ENCODE data around the gene MYH3. TPM values are rescaled to one million over a fixed set of nuclear protein-coding genes. Genes with fewer than 3 reads are reported as not detected.

Gene MYH3
- polyA plus RNA-seq, 1 donor from 2014 or later, result 0.74 TPM

GRCh38 chr17:10579270-10579669, 77.8 kb downstream of the MYH3 start:
- H3K79me2 ChIP-seq (replicated peaks; ENCODE audit: insufficient read depth, low read length), result no peaks in the 10 kb centered on the region
- H3K27ac ChIP-seq (ENCODE audit: low read length), result no peak overlapping the region
- H3K9me3 ChIP-seq (ENCODE audit: low read length), result no peaks in the 10 kb centered on the region
- no peaks in the 10 kb centered on the region for H3K36me3 ChIP-seq (ENCODE audit: insufficient read depth, low read length)
- TF ChIP-seq TAF1 (IDR thresholded peaks at IDR 0.05; ENCODE audit: low read depth) (no peak), CTCF (IDR thresholded peaks at IDR 0.05; ENCODE audit: poor library complexity, severe bottlenecking) (no peak), EZH2 (IDR thresholded peaks at IDR 0.05; ENCODE audit: borderline replicate concordance, insufficient read depth, low read length, poor library complexity, severe bottlenecking) (no peak), POLR2AphosphoS5 (IDR thresholded peaks at IDR 0.05) (no peak), MXI1 (conservative IDR thresholded peaks at IDR 0.05; ENCODE audit: poor library complexity, severe bottlenecking) (no peak), EP300 (conservative IDR thresholded peaks at IDR 0.05; ENCODE audit: poor library complexity, severe bottlenecking) (no peak), SMC3 (conservative IDR thresholded peaks at IDR 0.05; ENCODE audit: poor library complexity) (no peak), REST (IDR thresholded peaks at IDR 0.05; ENCODE audit: borderline replicate concordance) (no peak), RAD21 (conservative IDR thresholded peaks at IDR 0.05) (no peak)
- no peak overlapping the region for H3K4me2 ChIP-seq (ENCODE audit: low read length)
- no peak overlapping the region for H3K4me3 ChIP-seq (ENCODE audit: low read length)
- no peaks in the 10 kb centered on the region for H3F3A ChIP-seq (ENCODE audit: insufficient read depth, low read length, poor library complexity, severe bottlenecking)
- no peak overlapping the region for H2AFZ ChIP-seq (ENCODE audit: low read depth, low read length)
- H3K9ac ChIP-seq (ENCODE audit: low read length), result no peak overlapping the region
- H3K27me3 ChIP-seq (ENCODE audit: insufficient read depth, low read depth, low read length), result no peaks in the 10 kb centered on the region
- no peaks in the 10 kb centered on the region for H3K9me2 ChIP-seq (ENCODE audit: insufficient read depth, low read length)
- H4K20me1 ChIP-seq (ENCODE audit: insufficient read depth), result no peaks in the 10 kb centered on the region

Other genes starting within 250 kb of the MYH3 start
- gene MYH8, start 235.4 kb downstream of the MYH3 start, polyA plus RNA-seq, result 3.0 and 3.7 TPM in 2 replicates
- gene MYH4, start 187.8 kb downstream of the MYH3 start, polyA plus RNA-seq, result not detected in 2 replicates
- not detected in 2 replicates for gene MYH1, start 138.8 kb downstream of the MYH3 start, polyA plus RNA-seq
- gene MYH2, start 107.7 kb downstream of the MYH3 start, polyA plus RNA-seq, result 0.04 TPM in 1 of 2 replicates, not detected in the other
- gene SCO1, start 40.2 kb upstream of the MYH3 start, polyA plus RNA-seq, result 24.1 and 28.8 TPM in 2 replicates
- gene ADPRM, start 40.3 kb upstream of the MYH3 start, polyA plus RNA-seq, result 19.2 and 22.3 TPM in 2 replicates
- 0.08 TPM in 1 of 2 replicates, not detected in the other for gene TMEM220, start 72.7 kb upstream of the MYH3 start, polyA plus RNA-seq
- not detected in 2 replicates for gene TMEM238L, start 146.8 kb upstream of the MYH3 start, polyA plus RNA-seq
- gene PIRT, start 180.8 kb upstream of the MYH3 start, polyA plus RNA-seq, result 0.06 TPM in 1 of 2 replicates, not detected in the other

All from neural cell (in vitro differentiated cells).